AG10803 (cell line): ENCODE results near the gene HMG20A.

Experiments used
- DNase-seq: peaks from one replicate; pipeline ENCODE4 v3.0.0; 2010; ENCODE audit warnings: low read depth
- H3K4me3 ChIP-seq: 2 replicates; pipeline ENCODE4 v1.5.1; 2011; ENCODE audit warnings: mild to moderate bottlenecking, low read length, control low read depth
- TF ChIP-seq, protein P1 (sequence below): conservative IDR thresholded peaks from 2 replicates; pipeline ENCODE4 v1.5.1; 2011; ENCODE audit warnings: mild to moderate bottlenecking, low read length, control low read depth, inconsistent platforms

Gene HMG20A

DNA sequence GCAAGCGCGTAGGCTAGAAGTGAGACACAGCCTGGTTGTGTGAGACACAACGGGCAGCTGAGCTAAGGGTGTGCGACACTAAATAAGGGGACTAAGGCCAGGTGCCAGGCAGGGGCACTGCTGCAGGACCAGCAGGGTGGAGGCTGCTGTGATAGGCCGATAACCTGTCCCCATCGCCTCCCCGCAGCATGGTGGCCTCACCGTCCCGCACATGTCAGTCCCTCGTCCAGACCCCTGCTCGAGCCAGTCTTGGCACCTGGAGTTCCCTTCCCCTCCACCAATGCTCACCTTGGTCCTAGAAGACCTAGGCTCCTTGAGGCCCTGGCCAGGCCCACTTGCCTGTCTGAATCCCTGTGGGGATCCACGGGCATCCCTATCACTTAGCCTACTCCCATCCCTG, 96.1 kb downstream of the HMG20A start:
- no peak for DNase-seq
- no peak overlapping the region for H3K4me3 ChIP-seq
- TF ChIP-seq, protein P1, sequence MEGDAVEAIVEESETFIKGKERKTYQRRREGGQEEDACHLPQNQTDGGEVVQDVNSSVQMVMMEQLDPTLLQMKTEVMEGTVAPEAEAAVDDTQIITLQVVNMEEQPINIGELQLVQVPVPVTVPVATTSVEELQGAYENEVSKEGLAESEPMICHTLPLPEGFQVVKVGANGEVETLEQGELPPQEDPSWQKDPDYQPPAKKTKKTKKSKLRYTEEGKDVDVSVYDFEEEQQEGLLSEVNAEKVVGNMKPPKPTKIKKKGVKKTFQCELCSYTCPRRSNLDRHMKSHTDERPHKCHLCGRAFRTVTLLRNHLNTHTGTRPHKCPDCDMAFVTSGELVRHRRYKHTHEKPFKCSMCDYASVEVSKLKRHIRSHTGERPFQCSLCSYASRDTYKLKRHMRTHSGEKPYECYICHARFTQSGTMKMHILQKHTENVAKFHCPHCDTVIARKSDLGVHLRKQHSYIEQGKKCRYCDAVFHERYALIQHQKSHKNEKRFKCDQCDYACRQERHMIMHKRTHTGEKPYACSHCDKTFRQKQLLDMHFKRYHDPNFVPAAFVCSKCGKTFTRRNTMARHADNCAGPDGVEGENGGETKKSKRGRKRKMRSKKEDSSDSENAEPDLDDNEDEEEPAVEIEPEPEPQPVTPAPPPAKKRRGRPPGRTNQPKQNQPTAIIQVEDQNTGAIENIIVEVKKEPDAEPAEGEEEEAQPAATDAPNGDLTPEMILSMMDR, result no peak

- H3K4me3 ChIP-seq, result no peak overlapping the region
- TF ChIP-seq, protein P1, result no peak
- DNase-seq, result no peak
Measured at GRCh38 chr15:77517579-77517978, 96.9 kb downstream of the HMG20A start.

DNA sequence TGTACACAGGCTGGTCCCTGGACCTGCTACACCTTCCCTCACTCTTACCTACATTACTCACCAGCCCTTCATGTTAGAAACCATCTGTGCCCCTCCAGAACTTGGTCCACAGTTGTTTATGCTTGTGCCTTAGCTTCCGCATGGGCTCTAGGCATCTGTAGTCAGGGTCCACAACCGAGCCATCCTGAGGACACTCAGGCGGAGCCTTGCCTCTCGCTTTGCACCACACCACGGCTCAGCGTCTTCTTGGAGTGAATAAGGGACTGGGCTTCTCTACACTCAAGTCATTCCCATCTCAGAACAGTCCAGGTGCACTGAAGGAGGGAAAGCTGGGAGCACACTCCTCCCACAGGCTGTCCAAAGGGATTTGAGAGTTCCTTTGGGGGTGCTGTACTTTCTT, 97.8 kb downstream of the HMG20A start:
- H3K4me3 ChIP-seq, result no peak overlapping the region
- no peak for DNase-seq
- TF ChIP-seq, protein P1, result no peak

DNA sequence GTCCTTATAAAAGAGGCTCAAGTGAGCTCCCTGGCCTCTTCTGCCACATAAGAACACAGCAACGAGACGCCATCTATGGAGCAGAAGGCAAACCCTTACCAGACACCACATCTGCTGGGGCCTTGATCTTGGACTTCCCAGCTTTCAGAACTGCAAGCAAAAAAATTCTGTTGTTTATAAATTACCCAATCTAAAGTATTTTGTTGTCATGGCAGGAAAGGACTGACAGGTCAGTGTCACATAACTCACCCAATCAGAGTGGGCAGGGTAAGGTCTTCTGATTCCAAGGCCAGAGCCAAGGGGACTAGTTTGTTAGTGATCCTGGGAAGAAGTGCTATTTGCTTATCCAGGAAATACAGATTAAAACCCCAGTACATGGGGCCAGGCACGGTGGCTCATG, 98.9 kb downstream of the HMG20A start:
- no peak for DNase-seq
- TF ChIP-seq, protein P1, result no peak
- no peak overlapping the region for H3K4me3 ChIP-seq

DNA sequence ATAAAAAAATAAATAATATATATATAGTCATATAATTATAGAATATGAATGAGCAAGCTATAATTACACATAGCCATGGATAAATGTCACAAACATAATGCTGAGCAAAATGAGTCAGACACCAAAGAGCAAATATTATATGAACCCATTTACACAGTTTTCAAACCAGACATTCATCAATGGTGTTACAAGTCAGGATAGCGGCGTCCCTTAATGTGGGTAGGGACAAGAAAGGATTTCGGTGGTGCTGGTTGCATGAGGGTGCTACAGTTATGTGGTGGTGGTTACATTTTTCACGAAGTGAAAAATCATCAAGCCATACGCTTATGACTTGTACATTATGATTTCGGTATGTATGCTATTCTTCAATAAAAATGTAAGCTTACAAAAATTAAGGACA, 100.5 kb downstream of the HMG20A start:
- no peak for DNase-seq
- H3K4me3 ChIP-seq, result no peak overlapping the region
- TF ChIP-seq, protein P1, result no peak

GRCh38 chr15:77525400-77525811, 104.7 kb downstream of the HMG20A start:
- H3K4me3 ChIP-seq, result no peak overlapping the region
- no peak for DNase-seq
- TF ChIP-seq, protein P1, result no peak

DNA sequence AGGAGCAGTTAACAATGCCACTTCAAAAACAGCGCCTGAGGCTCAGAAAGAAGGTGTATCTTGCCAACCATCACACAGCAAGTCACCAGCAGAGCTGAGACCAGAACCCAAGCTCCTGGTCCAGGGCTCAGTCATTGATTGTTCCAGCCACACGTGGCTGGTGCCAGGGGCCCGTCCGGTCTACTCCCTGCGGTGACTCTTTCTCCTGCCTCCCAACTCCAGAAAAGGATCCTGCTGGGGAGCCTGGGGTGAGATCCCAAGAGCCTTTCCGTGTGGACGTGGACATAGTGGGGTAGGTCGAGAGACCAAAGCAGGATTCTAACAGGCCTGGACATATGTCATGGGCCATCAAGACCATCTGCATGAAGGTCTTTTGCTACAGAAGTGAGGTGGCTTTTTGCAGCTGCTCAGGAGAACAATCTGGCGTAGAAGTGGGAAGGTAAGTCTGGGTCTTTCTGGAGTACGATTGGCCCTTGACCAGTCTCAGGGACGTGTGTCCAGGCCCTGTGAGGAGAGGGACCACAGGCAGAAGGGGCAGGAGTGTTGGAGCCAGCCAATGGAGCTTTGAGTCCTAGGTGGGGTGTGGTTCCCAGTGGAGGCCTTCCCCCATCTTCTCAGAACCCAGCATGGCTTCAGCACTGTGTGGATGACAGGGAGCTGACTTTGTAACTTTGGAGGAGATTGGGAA, 105.4 kb downstream of the HMG20A start:
- no peak for DNase-seq
- TF ChIP-seq, protein P1, result no peak
- no peak overlapping the region for H3K4me3 ChIP-seq
